Activated naive CD8-positive, alpha-beta T cell treated with anti-CD3 and anti-CD28 coated beads, Interleukin-2, amount 10 ng/mL, durations not matched to agents 7 days and 5 days (primary cell): ENCODE results near the gene MED22. TPM values are rescaled to one million over a fixed set of nuclear protein-coding genes. Genes with fewer than 3 reads are reported as not detected.

ENCODE experiments used
- ATAC-seq: fragments of 150-1000 bp; cut with Tn5 transposase; one replicate; pipeline ENCODE4 v1.10.0; 2021; ENCODE audit warnings: low read depth, moderate library complexity
- POLR2A ChIA-PET: fragments of 350-600 bp; sonication (Branson Sonifier 250); formaldehyde crosslinking; loops from one replicate; lab custom pipeline; 2021; ENCODE audit warnings: antibody characterized with exemption; lab: Charles Lee
- DNase-seq: peaks from one replicate; pipeline ENCODE4 v3.0.0; 2021
- H3K27ac Mint-ChIP-seq: one replicate; pipeline ENCODE4 v1.8.0; 2022; ENCODE audit warnings: mild to moderate bottlenecking, mixed read lengths
- H3K27me3 Mint-ChIP-seq: one replicate; pipeline ENCODE4 v1.8.0; 2022; ENCODE audit warnings: mild to moderate bottlenecking, moderate library complexity, mixed read lengths
- H3K36me3 Mint-ChIP-seq: one replicate; pipeline ENCODE4 v1.8.0; 2021; ENCODE audit warnings: mild to moderate bottlenecking, mixed read lengths
- H3K4me1 Mint-ChIP-seq: one replicate; pipeline ENCODE4 v1.8.0; 2021; ENCODE audit warnings: mixed read lengths
- H3K4me3 Mint-ChIP-seq: one replicate; pipeline ENCODE4 v1.8.0; 2022; ENCODE audit warnings: mild to moderate bottlenecking, moderate library complexity, mixed read lengths
- H3K9me3 Mint-ChIP-seq: one replicate; pipeline ENCODE4 v1.8.0; 2021; ENCODE audit warnings: mixed read lengths
- total RNA-seq, 2 experiments: library from RNA; stranded (reverse); gene quantifications; one replicate each; pipeline ENCODE4 v1.2.3, GENCODE V29; 2021

The MED22 gene
- total RNA-seq, 2 experiments from 2014 or later: 27.8 to 35.5 TPM

DNA sequence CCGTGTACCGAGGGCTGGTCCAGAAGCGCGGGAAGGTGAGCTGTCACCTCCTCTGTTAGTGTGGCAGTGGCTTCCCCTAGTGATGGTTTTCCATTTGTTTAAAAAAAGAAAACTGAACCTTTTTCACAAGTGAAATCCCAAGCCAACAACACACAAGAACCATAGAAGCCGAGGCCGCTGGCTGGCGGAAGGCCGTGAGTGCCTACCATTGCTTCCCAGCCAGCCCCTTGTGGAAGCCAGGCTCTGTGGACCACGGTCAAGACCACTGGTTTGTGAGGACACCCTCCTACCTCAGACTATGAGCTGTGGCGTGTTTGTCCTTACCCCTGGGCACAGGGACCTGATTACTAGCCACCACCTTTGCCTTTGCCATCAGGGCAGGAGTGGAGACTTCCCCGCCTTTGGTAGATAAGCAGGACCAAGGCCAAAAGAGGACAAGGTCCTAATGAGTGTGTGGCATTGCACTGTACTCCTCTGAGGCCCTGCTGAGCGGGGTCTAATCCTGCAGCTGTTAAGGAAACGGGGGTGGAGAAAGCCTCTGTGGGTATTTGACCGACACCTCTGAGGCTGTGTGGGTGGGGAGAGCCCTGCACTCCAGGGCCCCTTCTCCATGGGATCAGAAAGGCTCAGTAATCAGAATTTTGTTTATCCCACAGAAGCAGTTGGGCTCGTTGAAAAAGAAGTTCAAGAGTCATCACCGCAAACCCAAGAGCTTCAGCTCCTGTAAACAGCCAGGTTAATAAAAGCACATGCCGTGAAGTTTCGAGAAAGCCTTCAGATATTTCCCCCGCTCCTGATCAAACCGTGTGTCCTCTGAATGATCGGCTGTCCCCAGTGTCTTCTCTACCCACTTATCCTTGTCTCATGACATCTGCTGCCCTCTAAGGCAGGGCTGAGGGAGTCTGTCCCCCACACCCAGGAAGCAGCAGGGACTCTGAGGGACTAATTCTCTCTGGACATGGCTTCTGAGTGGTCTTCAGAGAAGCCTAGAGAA is 12.8 kb upstream of the MED22 start:
- H3K4me1 Mint-ChIP-seq: peaks cover 31% of the 10 kb centered on the region
- H3K27me3 Mint-ChIP-seq: no peaks in the 10 kb centered on the region
- DNase-seq (no peak), ATAC-seq (no peak)
- no peak overlapping the region for H3K4me3 Mint-ChIP-seq
- H3K36me3 Mint-ChIP-seq: peaks cover 18% of the 10 kb centered on the region
- POLR2A ChIA-PET: interaction anchor here (1.0 to 8.3 kb wide), 2 partner anchors 10 to 12 kb away, joined by 3 to 162 read pairs; no protein-coding TSS in a partner anchor
- peak overlapping the region; percentile 62 for H3K27ac Mint-ChIP-seq
- H3K9me3 Mint-ChIP-seq: no peaks in the 10 kb centered on the region

DNA sequence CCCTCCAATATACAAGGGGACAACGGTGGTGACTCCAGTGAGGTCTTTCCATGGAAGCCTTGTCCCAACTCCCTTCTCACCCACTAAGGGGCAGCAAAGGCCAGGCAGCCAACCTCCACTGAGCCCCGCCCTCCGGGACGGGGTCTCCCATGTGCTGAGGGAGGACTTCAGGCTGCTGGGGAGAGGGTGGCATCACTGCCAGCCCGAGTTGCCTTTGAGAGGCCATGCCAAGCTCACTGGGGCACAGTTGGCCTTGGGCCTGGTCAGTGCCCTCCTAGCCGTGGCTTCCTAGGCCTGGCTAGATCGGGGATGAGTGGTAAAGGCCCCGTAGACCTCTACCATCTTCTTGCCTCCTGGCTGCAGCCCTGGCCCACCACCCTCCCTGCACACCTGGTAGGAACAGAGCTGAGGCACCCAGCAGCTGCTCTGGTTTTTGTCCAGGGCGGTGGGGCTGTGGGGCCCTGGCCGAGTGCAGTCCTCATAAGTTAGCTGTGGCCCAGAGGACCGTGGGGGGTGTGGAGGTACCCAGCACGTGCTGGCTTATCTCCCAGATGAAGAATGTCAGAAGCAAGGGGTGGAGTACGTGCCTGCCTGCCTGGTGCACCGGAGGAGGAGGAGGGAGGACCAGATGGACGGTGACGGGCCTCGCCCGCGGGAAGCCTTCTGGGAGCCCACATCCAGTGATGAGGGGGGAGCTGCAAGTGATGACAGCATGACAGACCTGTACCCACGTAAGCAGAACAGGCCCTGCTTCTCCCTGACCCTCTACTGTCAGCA is 11.7 kb upstream of the MED22 start:
- H3K4me1 Mint-ChIP-seq: peaks cover 29% of the 10 kb centered on the region
- no peaks in the 10 kb centered on the region for H3K27me3 Mint-ChIP-seq
- DNase-seq (no peak), ATAC-seq (no peak)
- H3K27ac Mint-ChIP-seq: peak overlapping the region; percentile 56
- POLR2A ChIA-PET: interaction anchor here (0.7 to 8.3 kb wide), 3 partner anchors 9 to 13 kb away, joined by 3 to 162 read pairs (median 3); no protein-coding TSS in a partner anchor
- no peak overlapping the region for H3K4me3 Mint-ChIP-seq
- H3K9me3 Mint-ChIP-seq: no peaks in the 10 kb centered on the region
- peaks cover 15% of the 10 kb centered on the region for H3K36me3 Mint-ChIP-seq

DNA sequence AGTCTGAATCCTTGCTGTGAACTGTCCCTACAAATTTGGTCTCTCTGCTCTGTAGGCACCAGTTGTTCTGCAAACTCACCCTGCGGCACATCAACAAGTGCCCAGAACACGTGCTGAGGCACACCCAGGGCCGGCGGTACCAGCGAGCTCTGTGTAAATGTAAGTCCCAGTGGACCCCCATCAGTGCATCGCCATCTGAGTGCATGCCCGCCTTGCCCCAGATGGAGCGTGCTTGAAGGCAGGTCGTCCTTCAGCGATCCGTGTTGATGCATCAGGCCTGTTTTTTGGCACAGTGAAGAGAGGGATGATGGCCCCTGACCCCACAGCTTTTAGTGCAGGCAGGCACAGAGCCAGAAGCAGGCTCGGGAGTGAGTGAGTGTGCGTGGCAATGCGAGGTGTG is 9.7 kb upstream of the MED22 start:
- Mint-ChIP-seq H3K4me3 (peak overlapping the region; percentile 89), H3K4me1 (peaks cover 31% of the 10 kb centered on the region), H3K9me3 (no peaks in the 10 kb centered on the region), H3K36me3 (peaks cover 9% of the 10 kb centered on the region), H3K27ac (peak overlapping the region; percentile 68), H3K27me3 (no peaks in the 10 kb centered on the region)
- POLR2A ChIA-PET: interaction anchor here (0.9 to 8.3 kb wide), 4 partner anchors 10 to 171 kb away, joined by 3 to 162 read pairs (median 20); partner anchors contain the start of genes MED22, RPL7A and STKLD1
- no peak for ATAC-seq
- no peak for DNase-seq

DNA sequence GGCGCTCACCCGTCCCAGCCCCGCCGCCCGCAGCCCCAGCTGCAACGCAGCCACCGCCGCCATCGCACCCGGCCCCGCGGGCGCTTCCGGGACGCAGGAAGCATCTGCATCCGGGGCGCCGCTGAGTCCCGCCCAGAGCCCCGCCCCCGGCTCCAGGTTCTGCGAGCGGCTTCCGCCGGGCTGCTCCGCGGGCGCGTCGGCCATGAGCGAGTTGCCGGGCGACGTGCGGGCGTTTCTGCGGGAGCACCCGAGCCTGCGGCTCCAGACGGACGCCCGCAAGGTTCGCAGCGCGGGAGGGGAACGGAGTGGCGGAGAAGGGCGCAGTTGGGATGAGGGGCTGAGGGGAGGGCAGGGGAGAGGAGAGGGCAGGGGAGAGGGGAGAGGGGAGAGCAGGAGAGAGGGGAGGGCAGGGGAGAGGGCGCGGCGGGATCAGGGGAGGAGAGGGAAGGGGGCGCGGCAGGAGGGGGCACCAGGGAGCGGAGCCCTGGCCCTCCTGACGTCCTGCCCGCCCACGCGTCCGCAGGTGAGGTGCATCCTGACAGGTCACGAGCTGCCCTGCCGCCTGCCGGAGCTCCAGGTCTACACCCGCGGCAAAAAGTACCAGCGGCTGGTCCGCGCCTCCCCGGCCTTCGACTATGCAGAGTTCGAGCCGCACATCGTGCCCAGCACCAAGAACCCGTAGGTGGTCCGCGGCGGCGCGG is 8.6 kb upstream of the MED22 start, which contains the start of the genes SURF1 and SURF2:
Gene SURF1 (minus strand): TSS at position 97 of the 701 bp plus-strand sequence. CDS start 34 bp downstream, at position 63.
Gene SURF2 (plus strand): TSS at position 160 of the 701 bp plus-strand sequence. CDS start 43 bp downstream, at position 203.
- H3K36me3 Mint-ChIP-seq: peaks cover 16% of the 10 kb centered on the region
- H3K27ac Mint-ChIP-seq: peak within 1 kb of the TSS; percentile 86
- no peaks in the 10 kb centered on the region for H3K27me3 Mint-ChIP-seq
- DNase-seq (peak; percentile 95), ATAC-seq (peak; percentile 89)
- no peaks in the 10 kb centered on the region for H3K9me3 Mint-ChIP-seq
- POLR2A ChIA-PET: interaction anchor here (0.7 to 8.3 kb wide), 13 partner anchors 8 to 1002 kb away, joined by 3 to 162 read pairs (median 4); partner anchors contain the start of genes MED22, REXO4, RPL7A and SETX
- H3K4me3 Mint-ChIP-seq: peak within 1 kb of the TSS; percentile 93
- peaks cover 27% of the 10 kb centered on the region for H3K4me1 Mint-ChIP-seq

DNA sequence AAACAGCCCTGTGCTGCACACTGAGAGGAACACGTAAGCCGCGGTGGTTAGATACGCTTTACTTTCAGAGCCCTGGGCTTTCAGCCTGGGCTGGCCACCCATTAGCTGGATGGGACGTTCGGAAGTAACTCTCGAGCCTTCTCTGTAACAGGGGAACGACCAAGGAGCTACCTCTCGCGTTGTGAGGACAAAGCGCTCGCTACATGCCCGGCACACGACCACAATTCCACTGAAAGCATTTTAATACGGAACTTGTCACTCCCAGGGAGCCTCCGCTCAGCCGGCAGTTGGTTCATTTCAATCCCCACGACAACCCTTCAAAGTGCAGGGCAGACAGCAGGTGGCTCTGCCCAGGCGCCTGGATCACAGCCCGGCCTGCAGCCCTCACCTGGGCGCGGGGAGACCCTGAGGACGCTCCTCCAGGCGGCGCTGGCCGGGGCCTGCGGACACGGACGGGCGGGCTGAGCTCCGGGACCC is 8.0 kb upstream of the MED22 start:
- POLR2A ChIA-PET: interaction anchor here (1.0 to 8.3 kb wide), 8 partner anchors 8 to 62 kb away, joined by 3 to 162 read pairs (median 6); partner anchors contain the start of genes MED22, REXO4, RPL7A and STKLD1
- Mint-ChIP-seq H3K36me3 (peaks cover 17% of the 10 kb centered on the region), H3K4me1 (peaks cover 24% of the 10 kb centered on the region), H3K27me3 (no peaks in the 10 kb centered on the region), H3K4me3 (peak overlapping the region; percentile 93), H3K9me3 (no peaks in the 10 kb centered on the region), H3K27ac (peak overlapping the region; percentile 86)
- ATAC-seq: peak; percentile 40
- DNase-seq: no peak

DNA sequence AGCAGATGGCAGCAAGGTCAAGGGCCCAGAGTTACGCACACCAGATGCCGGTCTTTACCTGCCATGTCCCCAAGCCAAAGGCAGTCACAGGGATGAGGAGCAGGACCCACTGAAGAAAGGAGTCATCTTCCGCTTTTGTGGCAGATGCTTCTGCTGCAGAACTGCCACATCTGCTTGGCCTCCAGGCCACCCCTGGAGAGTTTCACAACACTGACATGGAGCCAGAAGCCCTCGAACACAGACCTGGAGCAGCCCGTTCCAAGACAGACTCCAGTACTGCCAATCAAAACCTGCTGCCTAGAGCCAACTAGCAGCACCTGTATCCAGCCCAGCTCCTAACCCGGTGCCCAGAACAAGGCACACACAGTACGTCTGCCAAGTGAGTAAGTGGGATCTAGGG is 6.8 kb upstream of the MED22 start:
- POLR2A ChIA-PET: interaction anchor here (0.6 to 8.3 kb wide), 3 partner anchors 14 to 18 kb away, joined by 3 to 162 read pairs (median 3); no protein-coding TSS in a partner anchor
- H3K27ac Mint-ChIP-seq: no peak overlapping the region

DNA sequence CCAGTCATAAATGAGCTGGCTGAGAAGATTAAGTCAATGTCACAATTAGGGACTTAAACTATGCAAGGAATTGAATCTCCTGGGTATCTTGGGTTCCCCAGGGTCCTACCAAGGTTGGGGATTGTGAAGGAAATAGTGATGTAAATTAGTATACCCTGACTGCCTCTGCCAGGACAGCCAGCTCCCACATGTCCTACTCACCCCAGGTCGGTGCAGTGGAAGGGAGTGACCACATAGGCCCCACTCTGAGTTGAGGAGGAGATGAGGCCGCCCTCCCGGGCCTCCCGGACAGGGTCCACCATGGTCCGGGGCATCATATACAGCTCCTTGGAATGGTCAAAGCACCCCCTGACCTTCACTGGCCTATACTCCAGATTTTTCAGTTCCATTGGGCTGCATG is 5.6 kb upstream of the MED22 start:
- no peaks in the 10 kb centered on the region for H3K9me3 Mint-ChIP-seq
- peaks cover 37% of the 10 kb centered on the region for H3K4me1 Mint-ChIP-seq
- POLR2A ChIA-PET: interaction anchor here (8.3 kb wide), 1 partner anchor 19 kb away, joined by 162 read pairs; no protein-coding TSS in a partner anchor
- H3K36me3 Mint-ChIP-seq: peaks cover 30% of the 10 kb centered on the region
- DNase-seq (no peak), ATAC-seq (no peak)
- no peak overlapping the region for H3K4me3 Mint-ChIP-seq
- no peaks in the 10 kb centered on the region for H3K27me3 Mint-ChIP-seq
- H3K27ac Mint-ChIP-seq: no peak overlapping the region

More for the DNA sequence above, 6.8 kb upstream of the MED22 start:
- H3K9me3 Mint-ChIP-seq: no peaks in the 10 kb centered on the region
- no peak for DNase-seq
- peaks cover 30% of the 10 kb centered on the region for H3K4me1 Mint-ChIP-seq
- H3K4me3 Mint-ChIP-seq: peak overlapping the region; percentile 93
- H3K27me3 Mint-ChIP-seq: no peaks in the 10 kb centered on the region
- peaks cover 21% of the 10 kb centered on the region for H3K36me3 Mint-ChIP-seq
- no peak for ATAC-seq

DNA sequence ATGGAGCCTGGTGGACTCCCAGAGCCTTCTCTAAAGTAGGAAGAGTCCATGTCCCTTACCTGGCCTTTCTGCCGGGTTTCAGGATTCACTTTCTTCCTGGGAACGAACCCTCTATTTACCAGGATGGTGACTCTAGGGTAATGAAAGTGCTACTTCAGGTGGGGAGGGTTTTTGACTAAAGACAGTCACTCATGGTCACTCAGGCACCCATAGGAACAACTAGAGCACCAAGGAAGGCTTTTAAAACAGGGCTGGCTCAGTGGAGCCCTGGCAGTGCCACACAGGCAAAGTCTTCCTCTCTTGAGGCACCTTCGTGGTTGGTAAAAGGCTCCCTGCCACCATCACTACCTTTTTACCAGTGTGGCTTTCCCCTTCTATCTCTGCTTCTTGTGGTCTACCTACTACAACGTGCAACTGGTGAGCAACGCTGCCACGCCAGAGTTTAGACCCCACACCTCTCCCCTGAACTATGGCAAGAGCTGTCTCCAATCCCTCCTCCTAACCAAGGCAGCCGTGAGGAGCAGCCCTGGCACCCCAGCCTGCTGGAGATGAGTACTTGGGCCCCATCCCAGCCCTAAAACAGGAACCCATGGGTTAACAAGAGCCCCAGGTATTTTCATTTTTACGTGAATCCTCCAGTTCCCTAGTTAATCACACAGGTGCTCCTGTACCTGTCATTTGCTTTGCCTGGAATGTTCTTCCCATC is 4.9 kb upstream of the MED22 start:
- Mint-ChIP-seq H3K36me3 (peaks cover 33% of the 10 kb centered on the region), H3K4me3 (no peak overlapping the region), H3K27ac (peak overlapping the region; percentile 54), H3K4me1 (peaks cover 30% of the 10 kb centered on the region), H3K9me3 (no peaks in the 10 kb centered on the region), H3K27me3 (no peaks in the 10 kb centered on the region)
- DNase-seq (no peak), ATAC-seq (no peak)
- POLR2A ChIA-PET: interaction anchor here (6.5 to 8.3 kb wide), 2 partner anchors 19 to 20 kb away, joined by 147 to 162 read pairs; no protein-coding TSS in a partner anchor

DNA sequence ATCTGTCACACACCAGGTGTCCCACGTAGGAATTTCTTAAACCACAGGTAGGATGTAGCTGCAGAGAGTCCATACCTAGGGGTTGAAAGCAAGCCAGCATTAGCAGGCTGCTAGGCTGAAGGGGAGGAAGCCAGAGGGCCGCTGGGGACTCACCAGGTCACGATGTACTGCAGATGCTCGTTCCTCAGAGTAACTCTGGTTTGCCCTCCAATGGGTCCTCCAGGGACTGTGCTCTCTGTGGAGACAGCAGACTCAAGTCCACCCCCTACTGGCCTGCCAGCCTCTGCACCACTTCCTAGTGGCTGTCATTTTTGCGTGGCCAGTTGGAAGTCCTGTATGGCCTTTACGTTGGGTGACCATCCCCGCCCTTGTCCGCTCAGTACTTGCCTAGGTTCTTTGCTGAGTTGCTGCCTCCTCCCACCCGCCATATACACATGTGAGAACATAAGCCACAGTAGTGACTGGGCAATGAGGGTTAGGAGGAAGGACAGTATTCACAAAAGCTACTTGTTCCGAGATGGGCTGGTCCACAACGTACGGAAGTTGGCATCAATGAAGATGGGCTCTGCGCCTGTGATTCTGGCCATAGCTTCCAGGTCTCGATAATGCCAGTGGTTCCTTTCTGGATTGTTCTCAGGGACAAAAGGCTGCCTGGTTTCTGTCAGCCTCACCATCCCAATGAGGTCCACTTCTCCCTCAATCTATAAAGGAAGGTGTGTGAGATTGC is 4.1 kb upstream of the MED22 start:
- Mint-ChIP-seq H3K4me1 (peaks cover 25% of the 10 kb centered on the region), H3K4me3 (no peak overlapping the region), H3K27ac (no peak overlapping the region), H3K9me3 (no peaks in the 10 kb centered on the region), H3K27me3 (no peaks in the 10 kb centered on the region), H3K36me3 (peaks cover 33% of the 10 kb centered on the region)
- POLR2A ChIA-PET: interaction anchor here (6.5 kb wide), 1 partner anchor 20 kb away, joined by 147 read pairs; no protein-coding TSS in a partner anchor
- ATAC-seq: no peak
- no peak for DNase-seq

DNA sequence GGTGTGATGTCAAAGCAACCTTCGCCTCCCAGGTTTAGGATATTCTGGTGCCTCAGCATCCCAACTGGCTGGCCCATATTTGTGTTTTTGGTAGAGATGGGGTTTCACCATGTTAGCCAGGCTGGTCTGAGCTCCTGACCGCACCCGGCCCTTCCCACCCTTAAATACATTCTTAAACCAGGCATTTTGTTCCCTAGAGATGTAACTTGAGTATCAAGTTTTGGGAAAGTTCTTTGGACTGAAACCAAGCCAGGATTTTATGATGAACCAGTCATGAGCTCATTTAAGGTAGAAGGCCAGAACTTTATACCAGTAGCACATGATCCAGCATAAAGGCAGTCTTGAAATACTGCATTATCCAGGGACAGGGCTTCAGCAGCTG is 3.6 kb upstream of the MED22 start:
- Mint-ChIP-seq H3K27me3 (no peaks in the 10 kb centered on the region), H3K36me3 (peaks cover 35% of the 10 kb centered on the region), H3K4me1 (peaks cover 29% of the 10 kb centered on the region), H3K9me3 (no peaks in the 10 kb centered on the region), H3K4me3 (no peak overlapping the region), H3K27ac (no peak overlapping the region)
- DNase-seq: no peak
- POLR2A ChIA-PET: interaction anchor here (6.5 kb wide), 1 partner anchor 21 kb away, joined by 147 read pairs; no protein-coding TSS in a partner anchor
- ATAC-seq: no peak
